Measurements from ENCODE around the gene IFI27L2.

The IFI27L2 gene

DNA sequence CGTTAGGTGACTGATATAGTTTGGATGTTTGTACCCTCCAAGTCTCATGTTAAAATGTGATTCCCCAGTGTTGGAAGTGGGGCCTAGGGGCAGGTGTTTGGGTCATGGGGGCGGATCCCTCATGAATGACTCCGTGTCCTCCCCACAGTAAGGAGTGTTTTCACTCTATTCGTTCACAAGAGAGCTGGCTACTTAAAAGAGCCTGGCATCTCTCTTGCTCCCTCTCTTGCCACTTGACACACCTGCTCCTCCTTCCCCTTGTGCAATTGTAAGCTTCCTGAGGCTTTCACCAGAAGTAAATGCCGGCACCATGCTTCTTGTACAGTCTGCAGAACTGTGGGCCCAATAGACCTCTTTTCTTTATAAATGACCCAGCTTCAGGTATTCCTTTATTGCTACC is 2.6 kb downstream of the IFI27L2 start:
- DNase-seq (ENCODE audit: low read depth), result no peak
- H3K4me3 ChIP-seq (ENCODE audit: control insufficient read depth, low read depth, low read length), result no peak overlapping the region
- TF ChIP-seq, protein P1, sequence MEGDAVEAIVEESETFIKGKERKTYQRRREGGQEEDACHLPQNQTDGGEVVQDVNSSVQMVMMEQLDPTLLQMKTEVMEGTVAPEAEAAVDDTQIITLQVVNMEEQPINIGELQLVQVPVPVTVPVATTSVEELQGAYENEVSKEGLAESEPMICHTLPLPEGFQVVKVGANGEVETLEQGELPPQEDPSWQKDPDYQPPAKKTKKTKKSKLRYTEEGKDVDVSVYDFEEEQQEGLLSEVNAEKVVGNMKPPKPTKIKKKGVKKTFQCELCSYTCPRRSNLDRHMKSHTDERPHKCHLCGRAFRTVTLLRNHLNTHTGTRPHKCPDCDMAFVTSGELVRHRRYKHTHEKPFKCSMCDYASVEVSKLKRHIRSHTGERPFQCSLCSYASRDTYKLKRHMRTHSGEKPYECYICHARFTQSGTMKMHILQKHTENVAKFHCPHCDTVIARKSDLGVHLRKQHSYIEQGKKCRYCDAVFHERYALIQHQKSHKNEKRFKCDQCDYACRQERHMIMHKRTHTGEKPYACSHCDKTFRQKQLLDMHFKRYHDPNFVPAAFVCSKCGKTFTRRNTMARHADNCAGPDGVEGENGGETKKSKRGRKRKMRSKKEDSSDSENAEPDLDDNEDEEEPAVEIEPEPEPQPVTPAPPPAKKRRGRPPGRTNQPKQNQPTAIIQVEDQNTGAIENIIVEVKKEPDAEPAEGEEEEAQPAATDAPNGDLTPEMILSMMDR (conservative IDR thresholded peaks at IDR 0.05; ENCODE audit: control insufficient read depth, insufficient read depth, low read depth, low read length), result no peak

DNA sequence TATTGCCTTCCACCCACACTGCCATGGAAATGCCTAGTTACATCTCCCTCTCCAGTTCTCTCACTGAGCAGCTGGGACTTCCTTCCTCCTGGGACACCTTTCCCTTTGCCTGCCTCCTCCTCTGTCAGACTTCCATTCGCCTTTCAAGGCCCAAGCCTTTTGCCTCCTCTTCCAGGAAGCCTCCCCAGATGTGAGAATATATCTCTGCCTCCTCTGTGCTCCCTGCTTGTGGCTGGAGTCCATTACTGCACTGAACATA is 3.1 kb downstream of the IFI27L2 start:
- DNase-seq (ENCODE audit: low read depth), result no peak
- TF ChIP-seq, protein P1 (conservative IDR thresholded peaks at IDR 0.05; ENCODE audit: control insufficient read depth, insufficient read depth, low read depth, low read length), result no peak
- H3K4me3 ChIP-seq (ENCODE audit: control insufficient read depth, low read depth, low read length), result no peak overlapping the region

DNA sequence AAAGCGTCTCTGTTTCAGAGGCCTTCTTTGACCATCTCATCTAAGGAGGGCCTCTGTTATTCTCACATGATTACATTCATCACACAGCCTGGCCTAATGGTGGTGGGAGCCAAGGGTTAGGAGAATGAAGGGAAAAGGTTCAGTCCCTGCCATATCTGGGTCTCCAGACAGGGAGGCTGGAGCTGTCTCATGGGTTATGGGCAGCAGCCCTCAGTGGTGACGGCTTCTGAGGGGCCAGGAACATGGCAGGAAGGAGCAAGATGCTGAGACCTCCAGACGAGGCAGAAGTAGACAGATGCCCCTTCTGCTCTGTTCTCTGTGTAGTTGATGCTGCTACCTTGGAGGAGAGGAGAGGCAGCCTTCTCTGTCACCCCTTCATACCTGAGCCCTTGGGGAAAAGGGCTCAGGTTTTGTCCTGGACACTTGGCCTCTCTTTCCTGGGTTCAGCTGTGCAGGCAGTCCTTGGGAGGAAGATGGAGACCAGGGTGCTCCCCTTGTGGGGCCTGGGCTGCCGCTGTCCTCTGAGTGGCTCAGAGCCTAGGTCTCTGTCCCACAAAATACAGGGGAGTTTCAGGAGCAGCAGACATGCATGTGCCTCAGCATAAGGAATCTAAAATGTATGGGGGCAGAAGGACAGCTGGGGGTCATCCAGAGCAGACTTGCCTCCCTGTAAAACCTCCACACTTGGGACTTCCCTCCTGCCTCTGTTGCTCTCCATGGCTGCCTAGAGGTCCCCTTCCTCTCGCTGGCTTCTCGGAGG is 3.6 kb downstream of the IFI27L2 start:
- DNase-seq (ENCODE audit: low read depth), result no peak
- no peak overlapping the region for H3K4me3 ChIP-seq (ENCODE audit: control insufficient read depth, low read depth, low read length)
- TF ChIP-seq, protein P1 (conservative IDR thresholded peaks at IDR 0.05; ENCODE audit: control insufficient read depth, insufficient read depth, low read depth, low read length), result no peak

DNA sequence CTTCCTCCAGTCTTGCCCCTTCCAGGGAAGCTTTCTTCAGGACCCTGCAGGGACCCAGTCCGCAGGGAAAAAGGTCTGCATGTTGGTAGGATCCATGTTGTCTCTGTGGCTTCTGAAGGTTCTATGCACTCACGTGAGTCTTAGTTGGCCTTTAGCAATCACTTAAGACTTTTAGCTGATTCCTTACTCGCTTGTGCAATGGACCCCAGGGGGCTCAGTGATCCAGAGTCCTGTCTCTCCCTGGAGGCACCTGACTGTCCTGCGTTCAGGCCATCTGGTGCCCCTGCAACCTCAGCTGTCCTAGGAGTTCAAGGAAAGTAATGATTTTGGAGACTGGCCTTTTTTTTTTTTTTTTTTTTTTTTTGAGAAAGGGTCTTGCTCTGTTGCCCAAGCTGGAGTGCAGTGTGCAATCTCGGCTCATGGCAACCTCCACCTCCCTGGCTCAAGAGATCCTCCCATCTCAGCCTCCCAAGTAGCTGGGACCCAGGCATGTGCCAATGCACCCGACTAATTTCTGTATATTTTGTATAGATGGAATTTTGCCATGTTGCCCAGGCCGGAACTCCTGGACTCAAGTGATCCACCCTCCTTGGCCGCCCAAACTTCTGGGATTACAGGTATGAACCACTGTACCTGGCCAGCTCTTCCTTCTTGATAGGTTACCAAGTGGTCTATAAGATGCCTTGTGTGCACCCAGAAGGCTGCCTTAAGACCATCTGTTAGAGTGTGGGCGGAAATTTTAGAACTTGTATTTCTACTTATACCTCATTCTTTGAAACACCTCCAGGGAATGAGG is 4.6 kb downstream of the IFI27L2 start:
- H3K4me3 ChIP-seq (ENCODE audit: control insufficient read depth, low read depth, low read length), result no peak overlapping the region
- TF ChIP-seq, protein P1 (conservative IDR thresholded peaks at IDR 0.05; ENCODE audit: control insufficient read depth, insufficient read depth, low read depth, low read length), result no peak
- no peak for DNase-seq (ENCODE audit: low read depth)

DNA sequence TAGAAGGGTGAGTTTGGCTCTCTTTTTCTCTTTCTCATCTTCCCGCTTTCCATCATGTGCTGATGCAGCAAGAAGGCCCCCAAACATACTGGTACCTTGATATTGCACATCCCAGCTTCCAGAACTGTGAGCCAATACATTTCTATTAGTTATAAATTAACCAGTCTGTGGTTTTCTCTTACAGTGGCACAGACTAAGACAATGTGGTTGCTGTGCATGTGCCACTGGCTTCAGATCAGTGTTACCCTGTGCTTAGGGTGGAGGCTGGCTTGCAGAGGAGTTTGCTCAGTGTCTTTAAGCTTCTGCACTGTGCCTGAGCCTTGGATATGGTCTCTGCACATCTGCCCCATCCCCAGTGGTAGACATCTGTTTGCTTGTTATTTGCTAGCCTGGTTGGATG is 5.5 kb downstream of the IFI27L2 start:
- DNase-seq (ENCODE audit: low read depth), result no peak
- H3K4me3 ChIP-seq (ENCODE audit: control insufficient read depth, low read depth, low read length), result no peak overlapping the region
- TF ChIP-seq, protein P1 (conservative IDR thresholded peaks at IDR 0.05; ENCODE audit: control insufficient read depth, insufficient read depth, low read depth, low read length), result no peak

DNA sequence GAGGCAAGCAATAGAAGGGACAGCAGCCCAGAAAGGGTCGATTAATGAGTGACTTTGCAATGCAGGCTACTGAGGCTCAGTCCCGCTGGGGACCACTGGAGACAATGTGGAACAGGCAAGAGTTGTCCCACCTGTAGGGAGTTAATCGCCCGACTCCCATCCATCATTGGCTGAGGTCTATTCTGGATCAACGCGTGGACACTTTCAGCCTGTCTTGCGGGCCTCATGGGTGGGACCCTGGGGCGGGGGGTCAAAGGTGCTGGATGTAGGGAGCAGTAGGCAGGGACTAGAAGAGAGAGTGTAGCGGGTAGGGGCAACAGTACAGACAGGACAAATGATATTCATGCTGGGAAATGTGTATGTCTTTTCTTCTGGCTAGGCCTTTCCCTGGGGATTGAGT is 6.1 kb downstream of the IFI27L2 start:
- no peak overlapping the region for H3K4me3 ChIP-seq (ENCODE audit: control insufficient read depth, low read depth, low read length)
- TF ChIP-seq, protein P1 (conservative IDR thresholded peaks at IDR 0.05; ENCODE audit: control insufficient read depth, insufficient read depth, low read depth, low read length), result no peak
- DNase-seq (ENCODE audit: low read depth), result no peak
